Measurements from ENCODE around the gene CNGA2. TPM values are rescaled to one million over a fixed set of nuclear protein-coding genes. Genes with fewer than 3 reads are reported as not detected.

The CNGA2 gene
- total and polyA plus RNA-seq, 2 of the 4 experiments (the other 2 are of a cell fraction): not detected

DNA sequence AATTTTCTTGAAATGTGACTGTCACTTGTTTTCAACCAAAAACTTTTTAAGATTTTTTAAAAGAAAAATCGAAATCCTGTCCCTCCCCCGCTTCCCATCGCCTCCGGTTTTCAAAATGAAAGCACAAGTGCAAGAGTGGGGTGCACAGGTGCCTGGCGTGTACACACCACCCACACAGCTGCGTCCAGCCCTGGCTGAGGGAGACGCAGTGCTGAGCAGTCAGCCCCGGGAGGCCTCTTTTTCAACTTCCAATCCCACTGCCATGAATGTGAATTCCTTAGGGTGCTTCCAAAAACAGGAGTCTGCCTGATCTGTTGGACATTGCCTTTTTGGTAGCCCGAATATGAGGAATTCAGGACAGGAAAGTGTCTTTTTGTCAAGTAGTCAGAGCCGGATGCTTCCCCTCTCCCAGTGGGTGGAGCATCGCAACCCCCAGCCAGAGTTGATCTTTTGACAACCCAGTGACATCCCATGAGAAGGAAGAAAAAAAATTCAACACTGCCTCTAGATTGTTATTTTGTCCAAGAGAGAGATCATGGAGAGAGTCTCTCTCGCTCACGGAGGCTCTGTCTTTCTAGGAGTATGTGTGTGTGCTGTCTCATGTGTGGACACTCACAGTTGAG is 30.4 kb upstream of the CNGA2 start:
- Histone ChIP-seq H2BK120ac (ENCODE audit: low read depth, low read length) (no peak overlapping the region), H2AK9ac (replicated peaks; ENCODE audit: low read depth, low read length, poor library complexity) (no peak overlapping the region), H3K4me2 (ENCODE audit: low read depth, low read length) (no peak overlapping the region), H2BK15ac (ENCODE audit: low read depth, low read length) (no peak overlapping the region), H4K8ac (ENCODE audit: low read depth in 2 of 2, low read length in 2 of 2) (no peak overlapping the region), H3K27me3 (ENCODE audit: control insufficient read depth, insufficient read depth, low read length) (no peaks in the 10 kb centered on the region), H2AK5ac (ENCODE audit: low read depth, low read length) (no peak overlapping the region), H4K91ac (ENCODE audit: insufficient read depth, low read depth, low read length) (no peak overlapping the region), H3K79me1 (ENCODE audit: low read depth in 1 of 2, low read length in 2 of 2) (no peaks in the 10 kb centered on the region), H3K9me3 (ENCODE audit: control insufficient read depth, insufficient read depth, low read length) (peaks cover 7% of the 10 kb centered on the region; the same call in 1 of the 2 replicates), H3K36me3 (ENCODE audit: control insufficient read depth, insufficient read depth, low read length) (no peaks in the 10 kb centered on the region), H3K56ac (ENCODE audit: extremely low read depth, insufficient read depth, low read length) (no peak overlapping the region), H3K4me3 (ENCODE audit: insufficient read depth, low read depth, low read length) (no peak overlapping the region), H3K4me1 (ENCODE audit: control insufficient read depth, insufficient read depth, low read length) (no peaks in the 10 kb centered on the region), H4K5ac (ENCODE audit: low read depth, low read length) (no peak overlapping the region), H4K20me1 (ENCODE audit: insufficient read depth, low read length) (no peaks in the 10 kb centered on the region), H2AFZ (replicated peaks; ENCODE audit: low read length, poor library complexity) (no peak overlapping the region), H3K23ac (ENCODE audit: low read depth, low read length) (no peak overlapping the region), H2BK20ac (ENCODE audit: low read depth, low read length) (no peak overlapping the region), H3K14ac (replicated peaks; ENCODE audit: low read depth, low read length) (no peak overlapping the region), H3K27ac (ENCODE audit: insufficient read depth, low read length) (no peak overlapping the region), H2BK5ac (ENCODE audit: low read depth, low read length, poor library complexity, severe bottlenecking) (no peak overlapping the region), H3K4ac (ENCODE audit: low read depth, low read length) (no peak overlapping the region), H3K9ac (ENCODE audit: low read depth, low read length) (no peak overlapping the region), H3K9me1 (ENCODE audit: insufficient read depth, low read length) (no peaks in the 10 kb centered on the region), H3K18ac (ENCODE audit: low read depth, low read length) (no peak overlapping the region)
- DNase-seq: no peak
- WGBS, 2 experiments (ENCODE audit: extremely low coverage in 2 of 2, insufficient read length in 1 of 2): no CpG with 5 or more reads among the region's 13 CpGs
- ATAC-seq (ENCODE audit: low read depth): no peak
- dilution Hi-C loops (cut with HindIII; ENCODE audit: low sequenced_read_pairs, unreplicated experiment) (no loop called here), intact Hi-C loops (cut with micrococcal nuclease) (no loop called here), in situ Hi-C loops (cut with MboI; ENCODE audit: low sequenced_read_pairs) (no loop called here)
- ChIA-PET POLR2A (ENCODE audit: unreplicated experiment) (no interaction called here), CTCF (no interaction called here)
- no TSS peak for BruUV-seq (replicated peaks)
- no peak for TF ChIP-seq POLR2A (IDR thresholded peaks at IDR 0.05; ENCODE audit: low read depth, low read length)
- TF ChIP-seq MXI1 (IDR thresholded peaks at IDR 0.05; ENCODE audit: borderline replicate concordance, low read depth, low read length): no peak
- no peak for TF ChIP-seq RAD21 (IDR thresholded peaks at IDR 0.05; ENCODE audit: low read length)
- no peak for TF ChIP-seq FOS (IDR thresholded peaks at IDR 0.05; ENCODE audit: low read depth, low read length)
- no peak for TF ChIP-seq CTCF (conservative IDR thresholded peaks at IDR 0.05; ENCODE audit: low read depth, low read length)
- no peak for TF ChIP-seq NFE2L2 (IDR thresholded peaks at IDR 0.05; ENCODE audit: low read depth, low read length)
- no peak for TF ChIP-seq SMC3 (IDR thresholded peaks at IDR 0.05; ENCODE audit: low read depth, low read length)
- TF ChIP-seq MAFK (IDR thresholded peaks at IDR 0.05; ENCODE audit: low read depth, low read length): no peak
- TF ChIP-seq CHD1 (IDR thresholded peaks at IDR 0.05; ENCODE audit: low read depth, low read length): no peak
- no peak for TF ChIP-seq RCOR1 (IDR thresholded peaks at IDR 0.05; ENCODE audit: insufficient replicate concordance, low read length)
- TF ChIP-seq BHLHE40 (IDR thresholded peaks at IDR 0.05; ENCODE audit: low read depth, low read length): no peak
- no peak for TF ChIP-seq MAZ (IDR thresholded peaks at IDR 0.05; ENCODE audit: borderline replicate concordance, low read depth, low read length)
- TF ChIP-seq CEBPB (IDR thresholded peaks at IDR 0.05; ENCODE audit: low read depth, low read length): no peak
- TF ChIP-seq USF2 (IDR thresholded peaks at IDR 0.05; ENCODE audit: low read depth, low read length): no peak
- TF ChIP-seq ELK1 (IDR thresholded peaks at IDR 0.05; ENCODE audit: borderline replicate concordance, low read depth, low read length): no peak

Measured in IMR-90 (cell line).